Activated CD8-positive, alpha-beta memory T cell treated with anti-CD3 and anti-CD28 coated beads, Interleukin-2, amount 50 U/mL, for 48 hours (primary cell): Measurements from ENCODE around the gene CMTM5.

ENCODE experiments used
- DNase-seq: peaks from one replicate; pipeline ENCODE4 v3.0.0-alpha.2; 2020

Gene CMTM5, protein sequence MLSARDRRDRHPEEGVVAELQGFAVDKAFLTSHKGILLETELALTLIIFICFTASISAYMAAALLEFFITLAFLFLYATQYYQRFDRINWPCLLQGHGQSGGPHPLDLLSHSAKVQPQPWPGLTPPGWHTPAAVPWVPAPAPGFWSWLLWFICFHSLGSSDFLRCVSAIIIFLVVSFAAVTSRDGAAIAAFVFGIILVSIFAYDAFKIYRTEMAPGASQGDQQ

DNA sequence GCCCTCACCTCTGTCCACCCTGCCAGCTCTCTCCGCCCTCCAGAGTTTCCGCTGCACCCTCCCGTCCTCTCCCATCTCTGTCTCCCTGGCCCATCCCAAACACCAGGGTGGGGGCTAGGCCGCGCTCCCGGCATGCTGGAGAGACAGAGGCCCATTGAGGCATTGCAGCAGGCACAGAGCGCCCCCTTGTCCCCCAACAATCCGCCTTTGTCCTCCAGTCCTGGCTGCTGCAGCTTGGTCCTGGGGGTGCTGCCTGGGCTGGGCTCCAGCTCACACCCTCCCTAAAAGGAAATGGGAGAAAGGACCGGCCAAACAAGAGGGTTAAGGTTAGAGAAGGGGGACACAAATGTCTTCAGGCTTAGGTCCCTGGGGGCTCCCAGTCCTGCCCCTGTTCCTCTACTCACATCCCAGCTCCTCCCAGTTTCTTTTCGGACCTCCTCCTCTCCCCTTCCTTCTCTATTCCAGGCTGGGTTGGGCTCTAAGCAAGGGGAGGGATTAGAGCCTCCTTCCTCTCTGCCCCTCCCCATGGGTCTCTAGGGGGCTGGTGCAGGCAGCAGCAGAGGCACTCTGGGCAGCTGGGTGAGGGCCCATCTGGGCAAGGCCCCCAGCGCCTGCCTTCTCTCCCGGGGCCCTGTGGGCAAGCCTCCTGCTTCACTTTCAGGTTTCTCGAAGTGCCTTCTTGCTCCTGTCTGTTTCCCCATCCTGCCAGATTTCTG is at the start of gene CMTM5:
Gene CMTM5 (plus strand): TSS at position 565 of the 716 bp plus-strand sequence. CDS start 206 bp downstream, outside the sequence.
- DNase-seq, result no peak

DNA sequence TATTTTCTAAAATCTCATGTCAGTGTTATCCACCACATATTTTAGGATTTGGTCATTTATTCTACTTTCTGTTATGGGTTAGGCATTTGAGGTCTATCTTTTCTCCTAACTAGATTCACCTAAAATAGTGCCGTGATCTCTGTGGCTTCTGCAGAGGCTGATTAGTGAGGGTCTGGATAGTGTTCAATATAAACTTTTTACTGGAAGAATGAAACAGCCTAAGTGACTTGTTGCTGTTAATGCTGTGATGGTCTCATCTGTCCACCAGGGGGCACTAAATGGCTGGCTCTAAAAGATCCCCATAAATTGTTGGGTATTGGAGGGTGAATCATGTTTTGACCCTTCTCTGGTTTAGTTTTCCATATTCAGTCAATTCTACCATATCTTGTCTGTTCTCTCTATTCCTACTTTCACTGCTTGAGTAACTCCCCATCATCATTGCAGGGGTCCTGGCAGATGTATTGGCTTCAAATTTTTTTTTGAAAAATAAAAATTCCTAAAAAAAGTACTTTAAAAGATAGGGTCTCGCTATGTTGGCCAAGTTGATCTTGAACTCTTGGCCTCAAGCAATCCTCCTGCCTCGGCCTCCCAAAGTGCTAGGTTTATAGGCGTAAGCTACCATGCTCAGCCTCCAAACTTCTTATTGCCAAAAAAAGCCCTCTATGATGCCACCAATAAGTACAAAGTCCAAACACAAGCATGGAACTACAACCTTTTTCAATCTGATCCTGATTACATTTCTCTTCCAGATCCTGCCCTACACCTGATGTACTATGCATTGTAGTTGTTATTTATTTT is 48.7 kb upstream of the CMTM5 start:
- peak; percentile 69 for DNase-seq

DNA sequence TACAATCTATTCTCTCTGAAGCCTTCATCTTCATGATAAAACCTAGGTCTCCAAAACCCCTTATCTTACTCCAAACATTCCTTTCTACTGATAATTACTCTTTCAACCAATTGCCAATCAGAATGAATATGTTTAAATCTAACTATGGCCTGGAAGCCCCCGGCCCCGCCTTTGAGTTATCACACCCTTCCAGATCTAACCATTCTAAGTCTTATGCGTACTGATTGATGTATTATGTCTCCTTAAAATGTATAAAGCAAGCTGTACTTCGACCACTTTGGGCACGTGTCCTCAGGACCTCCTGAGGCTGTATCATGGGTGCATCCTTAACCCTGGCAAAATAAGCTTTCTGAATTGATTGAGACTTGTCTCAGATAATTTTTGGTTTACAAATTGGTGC is 41.2 kb upstream of the CMTM5 start:
- no peak for DNase-seq

DNA sequence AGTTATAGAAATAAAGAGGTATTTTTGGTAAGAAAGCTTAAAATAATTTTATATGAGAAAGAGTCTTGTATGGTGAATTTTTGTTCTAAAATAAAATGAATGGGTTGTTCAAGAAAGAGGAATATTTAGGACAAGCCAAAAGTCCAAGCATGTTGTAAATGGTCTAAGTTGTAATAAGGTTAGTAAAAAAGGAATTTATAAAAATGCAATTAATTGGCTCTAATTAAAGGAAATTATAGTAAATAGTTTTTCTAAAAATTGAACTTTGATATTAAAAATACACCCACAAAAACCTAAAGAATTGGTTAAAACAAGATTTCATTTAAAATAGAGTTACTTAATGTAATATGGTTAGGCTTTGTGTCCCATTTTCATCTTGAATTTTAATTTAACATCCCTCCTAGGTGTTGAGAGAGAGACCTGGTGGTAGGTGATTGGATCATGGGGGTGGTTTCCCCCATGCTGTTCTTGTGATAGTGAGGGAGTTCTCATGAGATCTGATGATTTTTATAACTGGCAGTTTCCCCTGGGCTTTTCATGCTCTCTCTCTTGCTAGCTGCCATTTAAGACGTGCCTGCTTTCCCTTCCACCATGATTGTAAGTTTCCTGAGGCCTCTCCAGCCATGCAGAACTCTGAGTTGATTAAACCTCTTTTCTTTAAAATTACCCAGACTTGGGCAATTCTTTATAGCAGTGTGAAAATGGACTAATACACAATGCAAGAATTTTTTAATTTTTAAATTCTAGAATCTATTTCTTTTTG is 37.2 kb upstream of the CMTM5 start:
- DNase-seq, result no peak

DNA sequence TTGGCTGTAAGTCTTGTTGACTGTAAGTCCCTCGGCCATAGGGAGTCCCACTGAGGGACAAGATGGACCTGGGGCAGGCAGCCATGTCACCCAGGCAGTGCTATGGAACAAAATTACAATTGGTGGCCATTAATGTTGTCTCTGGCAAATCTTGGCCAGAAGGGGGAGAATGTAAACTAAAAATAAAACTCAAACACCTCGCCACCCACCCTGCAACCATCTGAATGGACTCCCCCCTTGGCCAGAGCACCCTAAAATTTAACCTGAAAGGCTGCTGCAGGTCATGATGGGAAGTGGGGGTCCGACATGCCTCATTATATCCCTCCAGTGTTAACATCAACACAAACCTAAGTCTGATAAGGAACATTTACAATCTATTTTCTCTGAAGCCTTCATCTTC is 32.4 kb upstream of the CMTM5 start:
- DNase-seq, result no peak

DNA sequence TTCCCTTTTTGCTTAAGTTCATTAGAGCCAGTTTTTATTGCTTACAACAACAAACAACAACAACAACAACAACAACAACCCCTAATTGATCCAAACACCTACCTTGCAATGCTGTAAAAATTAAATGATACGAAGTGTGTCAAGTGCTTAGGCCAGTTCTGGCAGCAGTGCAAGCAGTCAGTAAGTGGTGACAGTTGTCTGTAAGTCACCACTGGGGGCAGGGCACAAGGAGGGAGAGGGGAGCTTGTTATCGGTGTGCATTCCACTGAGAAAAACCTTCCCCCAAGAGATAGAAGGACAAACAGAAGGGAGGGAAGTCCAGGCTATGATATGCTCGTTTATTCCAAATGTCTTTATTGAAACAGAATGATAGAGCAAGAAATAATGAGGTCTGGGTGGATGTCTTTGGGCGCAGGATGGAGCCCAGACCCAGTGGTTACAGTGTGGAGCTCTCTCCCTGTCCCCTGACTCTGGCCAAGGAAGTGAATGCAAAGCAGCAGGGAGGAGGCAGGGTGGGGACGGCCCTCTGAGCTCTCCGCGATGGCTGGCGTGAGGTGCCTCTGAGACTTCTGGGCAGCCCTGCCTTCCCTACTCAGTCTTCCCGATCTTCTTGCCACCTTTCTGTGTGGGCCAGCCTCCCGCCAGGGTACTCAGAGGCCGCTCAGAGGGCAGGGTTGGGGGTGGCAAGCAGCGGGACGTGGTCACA is 30.7 kb upstream of the CMTM5 start:
- no peak for DNase-seq

DNA sequence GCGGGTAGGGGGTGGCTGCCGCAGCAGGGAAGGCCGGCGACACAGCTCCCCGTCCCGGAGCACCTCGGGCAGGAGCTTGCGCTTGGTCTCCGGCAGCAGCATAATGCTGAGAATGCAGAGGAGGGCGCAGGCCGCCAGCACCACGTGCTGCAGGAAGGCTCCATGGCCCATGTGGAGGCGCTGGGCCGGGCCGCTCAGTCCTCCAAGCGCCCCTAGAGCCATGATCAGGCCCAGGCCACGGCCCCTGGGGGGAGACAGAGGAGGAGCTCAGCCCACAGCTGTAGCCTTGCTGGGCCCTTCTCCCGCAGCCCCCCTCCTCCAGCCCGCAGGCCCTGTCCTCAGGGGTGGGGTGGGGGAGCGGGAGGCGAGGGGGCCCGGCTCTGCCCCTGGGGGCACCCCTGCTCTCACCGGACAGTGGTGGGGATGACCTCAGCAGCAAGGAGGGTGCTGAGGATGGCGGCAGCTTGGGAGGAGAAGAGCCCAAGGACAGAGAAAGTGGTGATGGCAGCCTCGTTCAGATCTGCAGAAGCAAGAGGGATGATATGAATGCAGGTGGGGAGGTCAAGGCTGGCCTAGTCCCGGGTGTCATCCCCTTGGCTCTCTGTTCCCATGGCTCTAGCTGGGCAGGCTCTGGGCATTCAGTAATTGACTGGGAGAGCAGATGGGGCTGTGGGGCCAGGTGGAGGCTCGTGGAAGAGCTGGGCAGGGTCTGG is 30.0 kb upstream of the CMTM5 start:
- DNase-seq, result no peak

DNA sequence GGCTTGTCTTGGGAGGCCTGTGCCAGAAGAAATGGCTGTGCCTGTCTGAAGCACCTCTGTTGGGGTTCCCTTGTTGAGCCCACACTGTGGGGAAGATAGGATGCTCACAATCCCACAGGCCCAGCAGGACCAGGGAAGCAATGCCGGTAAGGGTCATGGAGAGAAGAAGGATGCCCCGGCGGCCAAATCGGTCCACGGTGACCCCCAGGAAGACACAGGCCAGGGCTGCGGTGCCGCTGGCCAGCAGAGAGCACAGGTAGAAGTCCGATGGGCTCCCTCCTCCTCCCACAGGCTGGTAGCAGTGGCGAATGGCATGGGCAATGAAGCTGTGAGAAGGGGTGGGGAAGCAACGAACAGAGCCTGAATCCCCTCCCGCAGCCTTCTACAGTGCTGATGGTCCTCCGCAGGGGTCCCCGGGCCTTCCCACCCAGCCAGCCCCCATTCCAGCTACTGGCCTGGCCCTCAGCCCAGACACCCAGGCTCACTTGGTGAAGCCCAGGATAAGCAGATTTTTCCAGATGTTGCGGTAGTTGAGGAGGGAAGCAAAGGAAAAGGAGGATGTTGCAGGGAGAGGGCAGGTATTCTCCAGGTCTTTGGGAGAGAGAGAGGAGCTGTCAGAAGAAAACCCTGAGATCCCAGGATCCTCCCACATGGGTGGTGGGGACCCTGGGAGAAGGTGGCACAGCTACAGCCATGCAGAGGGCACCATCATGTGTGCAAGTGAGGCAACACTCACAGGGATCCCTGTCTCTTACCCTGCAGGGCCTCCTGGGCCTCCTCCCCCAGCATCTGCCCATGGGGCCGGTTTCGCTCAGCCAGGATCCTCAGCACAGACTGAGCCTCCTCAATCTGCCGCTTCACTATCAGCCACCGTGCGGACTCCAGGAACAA is 29.2 kb upstream of the CMTM5 start:
- no peak for DNase-seq

DNA sequence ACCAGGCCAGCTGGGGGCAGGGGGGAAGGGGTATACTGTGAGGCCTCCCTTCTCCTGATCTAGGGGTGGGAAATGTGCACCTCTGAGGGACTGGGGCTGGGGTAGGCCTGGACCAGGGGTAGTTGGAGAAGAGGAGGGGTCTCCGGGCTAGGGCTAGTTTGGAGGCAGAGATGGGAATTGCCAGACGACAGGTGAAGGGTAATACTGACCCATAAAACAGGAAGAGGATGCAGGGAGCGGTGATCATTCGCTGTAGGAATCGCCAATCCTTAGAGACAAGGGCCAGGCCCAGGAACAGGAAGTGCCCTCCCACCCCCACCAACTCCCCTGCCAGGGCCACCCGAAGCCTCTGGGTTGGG is 28.6 kb upstream of the CMTM5 start:
- DNase-seq, result no peak

DNA sequence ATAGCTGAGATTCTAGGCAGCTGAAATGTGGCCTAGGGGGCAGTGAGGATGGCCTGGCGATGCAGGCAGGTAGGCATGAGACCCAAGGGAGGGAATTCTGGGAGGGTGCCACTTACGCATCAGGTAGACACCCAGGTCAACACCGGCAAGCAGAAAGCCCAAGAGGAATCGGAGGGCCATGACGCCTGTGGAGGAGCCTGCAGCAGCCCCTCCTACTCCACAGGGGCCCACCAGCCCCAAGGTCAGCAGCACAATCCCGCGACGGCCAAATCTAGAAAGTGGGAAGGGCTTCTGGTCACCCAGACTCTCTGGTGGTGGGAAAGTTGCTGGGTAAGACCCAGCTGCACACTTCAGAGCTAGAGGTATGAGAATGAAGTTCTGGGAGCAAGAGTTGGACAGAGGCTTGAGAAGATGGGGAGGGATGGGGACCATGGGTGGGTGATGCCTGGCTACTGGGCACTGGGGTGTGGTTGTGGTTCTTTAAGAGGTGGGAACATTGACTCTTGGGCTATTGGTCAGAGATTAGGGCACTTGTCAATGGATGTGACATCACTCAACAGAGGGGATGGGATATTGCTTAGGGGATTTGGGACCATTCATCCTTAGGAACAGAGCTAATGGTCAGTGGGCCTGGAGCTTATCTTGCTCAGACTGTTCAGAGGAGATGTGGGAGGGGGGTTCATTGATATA is 27.5 kb upstream of the CMTM5 start:
- no peak for DNase-seq

DNA sequence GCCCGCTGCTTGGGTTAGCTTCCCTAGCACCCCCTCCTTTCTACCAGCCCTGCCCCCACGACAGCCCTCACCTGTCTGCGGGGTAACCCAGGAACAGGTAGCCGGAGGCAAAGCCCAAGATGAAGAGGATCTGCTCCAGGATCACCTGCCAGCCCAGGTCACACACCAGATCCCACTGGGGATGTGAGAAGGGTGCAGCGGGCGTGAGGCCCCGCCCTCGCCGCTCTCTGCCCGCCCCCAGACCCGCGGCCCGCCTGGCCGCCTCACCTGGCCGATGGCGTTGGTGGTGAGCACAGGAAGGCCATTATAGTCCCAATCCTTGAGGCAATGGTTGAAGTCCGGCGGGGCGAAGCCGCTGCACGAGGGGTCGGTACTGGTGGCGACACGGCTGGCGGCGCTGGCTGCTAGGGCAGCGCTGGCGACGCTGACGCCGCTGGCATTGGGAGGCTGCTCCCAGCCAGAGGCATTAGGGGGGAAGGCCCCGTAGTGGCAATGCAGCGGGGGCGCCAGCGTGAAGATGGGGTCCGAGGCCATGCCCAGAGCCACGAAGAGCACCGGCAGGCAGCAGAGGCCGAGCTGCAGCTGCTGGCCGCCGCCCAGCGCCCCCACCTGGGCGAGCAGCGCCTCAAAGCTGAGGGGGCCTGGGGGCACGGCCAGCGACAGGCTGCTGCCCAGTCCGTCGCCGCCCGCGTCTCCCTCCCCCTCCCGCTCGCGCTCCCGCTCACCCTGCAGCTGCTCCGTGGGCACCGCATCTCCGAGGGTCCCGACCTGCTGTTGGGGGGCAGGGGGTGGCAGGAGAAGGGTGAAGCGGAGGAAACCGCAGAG is 25.0 kb upstream of the CMTM5 start:
- DNase-seq, result no peak

DNA sequence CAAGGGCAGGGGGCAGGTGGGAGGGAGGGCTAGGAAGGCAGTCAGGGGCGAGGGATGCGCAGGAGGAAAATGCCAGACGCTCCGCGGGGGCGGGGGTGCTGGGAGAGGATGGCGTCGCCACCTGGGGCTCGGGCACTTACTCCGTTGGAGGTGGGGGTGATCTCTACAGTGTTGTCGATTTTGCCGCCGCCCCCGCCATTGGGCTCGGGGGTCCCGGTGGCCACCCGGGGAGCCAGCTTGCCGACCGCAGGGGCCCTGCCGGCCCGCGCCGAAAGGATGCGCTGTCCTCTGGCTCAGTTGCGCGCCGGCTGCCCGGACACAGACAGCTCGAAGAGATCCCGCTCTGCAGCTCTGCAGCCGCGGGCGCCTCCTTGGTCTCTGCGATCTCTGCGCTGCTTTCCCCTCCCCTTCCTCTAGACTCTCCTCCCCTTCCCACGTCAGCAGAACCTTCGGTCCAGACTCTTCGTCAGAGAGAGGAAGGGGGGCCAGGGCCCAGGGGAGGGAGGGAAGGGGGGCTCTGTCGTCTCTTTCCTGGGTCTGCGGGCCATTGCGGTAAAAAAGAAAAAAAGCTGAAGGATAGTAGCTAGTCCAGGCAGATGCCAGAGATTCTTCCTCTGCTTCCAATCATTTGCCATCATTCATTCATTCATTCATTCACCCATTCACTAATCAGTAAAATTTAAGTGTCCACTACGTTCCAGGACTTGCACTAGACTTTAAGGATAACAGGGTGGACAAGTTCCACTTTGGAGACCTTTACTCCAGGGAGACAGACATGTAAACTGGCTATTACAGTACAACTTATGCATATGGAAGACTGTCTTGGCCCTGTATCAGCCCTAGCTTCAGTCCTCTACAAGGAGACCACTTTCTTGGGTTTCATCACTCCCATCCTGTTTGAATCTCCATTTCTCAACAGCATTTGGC is 24.1 kb upstream of the CMTM5 start, which contains the start of gene SLC22A17:
Gene SLC22A17 (minus strand): TSS at position 382 of the 927 bp plus-strand sequence.
- DNase-seq, result peak; percentile 68

DNA sequence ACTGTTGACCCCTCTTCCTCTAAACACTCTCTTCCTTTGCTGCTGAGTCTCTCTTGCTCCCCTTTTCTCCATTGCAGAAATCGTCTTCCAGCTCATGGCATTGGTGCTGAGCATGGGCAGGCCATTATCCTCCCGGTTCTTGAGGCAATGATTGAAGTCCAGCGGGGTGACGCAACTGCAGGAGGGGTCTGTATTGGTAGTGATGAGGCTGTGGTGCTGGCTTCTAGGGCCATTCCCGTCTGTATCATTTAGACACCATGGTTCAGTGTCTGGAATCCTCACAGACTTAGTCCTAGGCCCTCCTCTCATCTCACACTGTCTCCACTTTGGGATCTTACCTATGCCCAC is 23.4 kb upstream of the CMTM5 start:
- DNase-seq, result no peak

DNA sequence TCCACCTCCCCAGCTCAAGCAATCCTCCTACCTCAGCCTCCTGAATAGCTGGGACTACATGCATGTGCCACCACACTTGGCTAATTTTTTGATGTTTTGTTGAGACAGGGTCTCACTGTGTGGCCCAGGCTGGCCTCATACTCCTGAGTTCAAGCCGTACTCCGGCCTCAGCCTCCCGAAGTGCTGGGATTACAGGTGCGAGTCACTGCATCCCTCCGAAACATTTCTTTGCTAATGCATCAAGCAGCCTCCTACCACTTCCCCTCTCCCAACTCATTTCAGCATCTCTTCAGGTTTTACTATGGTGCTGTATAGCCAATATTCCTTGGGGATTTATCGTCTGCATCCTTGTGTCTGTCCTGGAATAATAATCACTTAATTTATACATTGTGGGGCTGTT is 21.9 kb upstream of the CMTM5 start:
- no peak for DNase-seq

DNA sequence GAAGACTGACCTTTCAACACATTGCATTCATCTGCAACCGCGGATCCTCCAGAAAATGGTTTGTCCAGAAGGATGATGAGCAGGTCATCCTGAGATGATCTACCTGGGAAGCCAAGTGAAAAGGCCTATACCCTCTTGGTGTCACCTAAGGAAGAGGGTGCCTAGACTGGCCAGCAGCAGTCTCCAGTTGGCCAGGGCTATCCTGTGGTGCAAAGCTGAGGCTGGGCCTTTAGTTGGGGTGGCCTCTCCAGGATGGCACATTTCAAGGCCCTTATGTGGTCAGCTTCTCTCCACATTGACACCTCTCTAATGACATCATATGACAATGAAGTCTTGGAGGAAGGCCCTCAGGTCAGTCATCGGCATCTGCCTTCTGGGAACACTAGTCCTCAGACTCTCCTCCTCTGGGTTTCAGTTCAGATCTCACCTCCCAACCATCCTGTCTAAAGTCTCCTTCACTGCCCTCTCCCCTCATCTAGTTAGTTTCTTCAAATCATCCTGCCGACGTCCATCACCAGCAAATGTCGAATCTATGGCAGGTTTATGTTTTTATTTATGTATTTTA is 20.9 kb upstream of the CMTM5 start:
- no peak for DNase-seq

DNA sequence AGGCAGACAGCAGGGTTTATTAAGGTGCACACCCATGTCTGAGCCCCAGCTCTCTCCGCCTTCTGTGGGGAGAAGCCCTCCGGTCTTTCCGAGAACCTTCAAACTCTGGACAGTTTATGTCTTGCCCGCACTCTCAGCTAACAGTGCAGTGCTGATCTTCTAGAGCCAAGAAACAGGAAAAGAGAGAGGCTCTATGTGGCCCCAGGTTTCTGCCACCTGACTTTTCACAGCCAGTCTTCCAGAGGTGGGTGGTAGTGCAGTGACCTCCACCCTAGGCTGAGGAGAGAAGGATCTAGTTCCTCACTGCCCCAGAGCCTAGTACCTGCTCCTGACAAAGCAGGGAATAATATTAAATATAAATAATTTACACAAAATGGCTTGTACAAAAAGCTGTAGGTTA is 20.2 kb upstream of the CMTM5 start:
- peak; percentile 30 for DNase-seq

DNA sequence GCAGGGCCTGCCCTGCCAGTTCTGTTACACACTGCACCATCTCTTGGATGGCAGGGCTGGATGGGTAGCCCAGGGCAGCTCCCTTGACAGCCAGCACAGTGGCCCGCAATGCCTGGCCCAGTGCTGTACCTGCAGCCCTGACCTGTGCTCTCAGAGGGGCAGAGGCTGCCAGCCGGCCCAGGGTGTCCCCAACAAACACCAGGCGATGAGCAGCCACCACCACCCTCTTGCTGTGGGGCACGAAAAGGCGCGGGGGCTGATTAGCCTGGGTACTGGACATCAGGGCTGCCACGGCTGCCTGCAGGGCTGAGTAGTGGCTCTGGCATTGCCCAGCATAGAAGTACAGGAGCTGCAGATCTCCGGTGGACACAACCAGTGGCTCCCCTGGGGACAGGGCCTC is 19.6 kb upstream of the CMTM5 start:
- peak; percentile 47 for DNase-seq

DNA sequence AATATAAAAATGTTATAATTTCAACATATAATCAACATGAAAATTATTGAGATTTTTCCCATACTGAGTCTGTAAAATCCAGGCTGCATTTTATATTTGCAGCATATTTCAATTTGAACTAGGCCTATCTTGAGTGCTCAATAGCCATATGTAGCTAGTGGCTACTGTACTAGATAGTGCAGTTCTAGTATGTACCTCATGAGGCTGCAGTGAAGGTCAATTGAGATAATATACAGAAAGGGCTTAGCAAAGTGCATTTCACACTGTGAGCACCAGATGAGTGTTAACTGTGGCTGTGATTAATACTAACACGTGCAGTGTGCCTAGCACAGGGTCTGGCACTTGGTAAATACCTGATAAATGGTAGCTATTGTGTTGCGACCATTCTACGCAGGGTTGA is 18.8 kb upstream of the CMTM5 start:
- no peak for DNase-seq
